Measurements from ENCODE around the gene ARSB. TPM values are rescaled to one million over a fixed set of nuclear protein-coding genes. Genes with fewer than 3 reads are reported as not detected.

ARSB gene
- total RNA-seq, 1 donor from 2014 or later = 19.3 TPM

DNA sequence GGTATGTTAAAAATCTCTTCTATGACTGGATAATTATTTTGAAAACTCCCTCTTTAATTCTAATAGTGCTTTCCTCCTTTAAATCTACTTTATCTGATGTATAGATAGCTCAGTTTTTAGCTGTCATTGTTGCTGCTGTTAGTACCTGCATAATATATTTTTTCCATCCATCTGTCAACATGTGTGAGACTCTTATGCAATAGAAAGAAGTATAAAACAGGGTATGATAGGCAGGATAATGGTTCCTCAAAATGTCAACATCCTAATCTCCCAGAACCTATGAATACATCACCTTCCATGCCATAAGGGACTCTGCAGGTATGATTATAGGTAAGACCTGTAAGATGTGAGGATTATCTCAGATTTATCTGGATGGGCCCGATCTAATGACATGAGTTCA lies 199.7 kb downstream of the ARSB start:
- TF ChIP-seq, protein P1, sequence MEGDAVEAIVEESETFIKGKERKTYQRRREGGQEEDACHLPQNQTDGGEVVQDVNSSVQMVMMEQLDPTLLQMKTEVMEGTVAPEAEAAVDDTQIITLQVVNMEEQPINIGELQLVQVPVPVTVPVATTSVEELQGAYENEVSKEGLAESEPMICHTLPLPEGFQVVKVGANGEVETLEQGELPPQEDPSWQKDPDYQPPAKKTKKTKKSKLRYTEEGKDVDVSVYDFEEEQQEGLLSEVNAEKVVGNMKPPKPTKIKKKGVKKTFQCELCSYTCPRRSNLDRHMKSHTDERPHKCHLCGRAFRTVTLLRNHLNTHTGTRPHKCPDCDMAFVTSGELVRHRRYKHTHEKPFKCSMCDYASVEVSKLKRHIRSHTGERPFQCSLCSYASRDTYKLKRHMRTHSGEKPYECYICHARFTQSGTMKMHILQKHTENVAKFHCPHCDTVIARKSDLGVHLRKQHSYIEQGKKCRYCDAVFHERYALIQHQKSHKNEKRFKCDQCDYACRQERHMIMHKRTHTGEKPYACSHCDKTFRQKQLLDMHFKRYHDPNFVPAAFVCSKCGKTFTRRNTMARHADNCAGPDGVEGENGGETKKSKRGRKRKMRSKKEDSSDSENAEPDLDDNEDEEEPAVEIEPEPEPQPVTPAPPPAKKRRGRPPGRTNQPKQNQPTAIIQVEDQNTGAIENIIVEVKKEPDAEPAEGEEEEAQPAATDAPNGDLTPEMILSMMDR (IDR thresholded peaks at IDR 0.05; ENCODE audit: unreplicated experiment) = no peak
- H3K9me3 Mint-ChIP-seq (ENCODE audit: unreplicated experiment) = no peaks in the 10 kb centered on the region
- peaks cover 8% of the 10 kb centered on the region for H3K36me3 Mint-ChIP-seq (ENCODE audit: low read depth, unreplicated experiment)
- no peak overlapping the region for H3K4me3 Mint-ChIP-seq (ENCODE audit: unreplicated experiment)
- no peak overlapping the region for H3K27ac Mint-ChIP-seq (ENCODE audit: unreplicated experiment)
- DNase-seq (ENCODE audit: low spot score) = no peak
- H3K27me3 Mint-ChIP-seq (ENCODE audit: unreplicated experiment) = peaks cover 1% of the 10 kb centered on the region
- peaks cover 9% of the 10 kb centered on the region for H3K4me1 Mint-ChIP-seq (ENCODE audit: unreplicated experiment)

DNA sequence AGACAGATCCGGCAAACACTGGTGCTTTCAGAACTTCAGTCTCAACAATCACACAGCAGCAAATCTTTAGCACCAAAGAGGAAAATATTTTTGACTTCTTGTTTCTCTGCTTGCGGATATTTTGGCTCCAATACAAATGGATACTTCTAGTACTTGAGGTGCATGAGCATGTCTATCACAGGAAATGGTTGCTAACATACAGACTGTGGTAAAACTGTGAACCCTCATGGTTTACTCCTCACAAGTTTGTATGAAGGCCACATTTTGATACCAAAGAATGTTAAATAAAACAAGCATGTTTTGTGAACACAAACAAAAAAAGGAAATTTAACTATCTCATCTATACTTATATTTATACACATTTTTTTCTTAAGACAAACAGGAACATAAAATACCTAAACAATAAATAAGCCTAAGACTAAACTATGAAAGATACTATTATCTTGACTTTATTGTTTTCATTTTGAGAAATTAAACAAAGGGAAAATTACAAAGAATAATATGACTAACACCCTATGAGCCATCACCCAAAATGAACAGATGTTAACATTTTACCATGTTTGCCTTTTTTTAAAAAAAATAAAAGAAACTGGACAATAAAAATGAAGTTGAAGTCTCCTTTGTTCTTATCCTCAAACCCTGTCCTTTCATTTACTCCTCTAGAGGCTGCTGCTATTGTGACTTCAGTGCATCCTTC lies 201.5 kb downstream of the ARSB start:
- Mint-ChIP-seq H3K27ac (ENCODE audit: unreplicated experiment) (no peak overlapping the region), H3K9me3 (ENCODE audit: unreplicated experiment) (no peaks in the 10 kb centered on the region), H3K4me1 (ENCODE audit: unreplicated experiment) (peaks cover 9% of the 10 kb centered on the region), H3K36me3 (ENCODE audit: low read depth, unreplicated experiment) (peaks cover 15% of the 10 kb centered on the region), H3K27me3 (ENCODE audit: unreplicated experiment) (peaks cover 1% of the 10 kb centered on the region), H3K4me3 (ENCODE audit: unreplicated experiment) (no peak overlapping the region)
- TF ChIP-seq, protein P1 (IDR thresholded peaks at IDR 0.05; ENCODE audit: unreplicated experiment) = no peak
- no peak for DNase-seq (ENCODE audit: low spot score)

DNA sequence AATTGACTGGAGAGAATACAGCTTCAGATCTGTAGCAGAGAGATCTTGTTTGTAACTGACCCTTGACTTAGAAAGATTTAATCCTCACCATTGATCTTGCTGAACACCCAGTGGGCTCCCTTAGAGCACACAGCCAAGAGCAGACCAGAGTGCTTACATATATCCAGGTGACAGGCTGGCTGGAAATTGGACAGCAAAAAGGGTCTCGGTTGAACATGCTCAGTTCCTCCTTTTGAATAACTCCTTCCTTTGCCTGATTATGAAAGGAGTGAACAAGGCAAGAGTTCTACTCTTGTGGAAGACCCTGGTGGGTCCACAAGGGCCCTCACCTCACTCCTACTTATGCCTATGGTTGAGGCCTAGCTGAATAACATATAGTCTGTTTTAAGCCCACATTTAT lies 202.4 kb downstream of the ARSB start:
- peaks cover 15% of the 10 kb centered on the region for H3K36me3 Mint-ChIP-seq (ENCODE audit: low read depth, unreplicated experiment)
- peaks cover 1% of the 10 kb centered on the region for H3K27me3 Mint-ChIP-seq (ENCODE audit: unreplicated experiment)
- H3K9me3 Mint-ChIP-seq (ENCODE audit: unreplicated experiment) = no peaks in the 10 kb centered on the region
- TF ChIP-seq, protein P1 (IDR thresholded peaks at IDR 0.05; ENCODE audit: unreplicated experiment) = no peak
- H3K4me3 Mint-ChIP-seq (ENCODE audit: unreplicated experiment) = no peak overlapping the region
- no peak overlapping the region for H3K27ac Mint-ChIP-seq (ENCODE audit: unreplicated experiment)
- peaks cover 4% of the 10 kb centered on the region for H3K4me1 Mint-ChIP-seq (ENCODE audit: unreplicated experiment)
- DNase-seq (ENCODE audit: low spot score) = no peak

DNA sequence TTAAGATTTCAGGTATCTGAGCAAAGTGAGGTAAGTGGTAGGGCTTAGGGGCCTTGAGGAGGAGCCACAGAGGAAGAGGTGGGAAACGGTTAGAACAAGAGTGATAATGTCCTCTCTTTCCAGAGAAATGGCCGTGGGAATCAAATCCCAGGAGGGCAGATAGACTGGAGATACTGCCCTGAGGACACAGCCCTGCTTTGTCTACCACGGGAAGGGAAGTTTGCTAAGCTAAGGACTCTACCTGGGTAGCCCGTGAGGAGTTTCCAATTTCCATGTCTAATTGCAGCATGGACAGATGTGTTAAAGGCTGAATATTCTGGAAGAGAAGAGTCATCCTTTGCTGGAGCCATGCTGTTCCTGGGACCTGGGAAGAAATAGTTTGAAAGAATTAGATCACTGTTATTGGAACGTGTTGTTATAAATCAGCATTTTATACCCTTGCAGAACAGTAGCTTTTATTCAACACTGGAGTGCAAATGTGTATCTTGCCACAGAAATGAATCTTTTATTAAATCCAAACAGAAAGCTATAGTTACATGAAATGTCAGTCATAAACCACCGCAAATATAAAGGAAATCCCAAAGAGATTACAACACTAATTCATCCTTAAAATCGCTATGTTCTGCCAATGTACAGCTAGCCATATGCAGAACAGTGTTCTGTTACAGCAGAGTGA lies 203.4 kb downstream of the ARSB start:
- Mint-ChIP-seq H3K4me1 (ENCODE audit: unreplicated experiment) (no peaks in the 10 kb centered on the region), H3K4me3 (ENCODE audit: unreplicated experiment) (no peak overlapping the region), H3K27ac (ENCODE audit: unreplicated experiment) (no peak overlapping the region), H3K27me3 (ENCODE audit: unreplicated experiment) (peaks cover 1% of the 10 kb centered on the region), H3K36me3 (ENCODE audit: low read depth, unreplicated experiment) (peaks cover 15% of the 10 kb centered on the region), H3K9me3 (ENCODE audit: unreplicated experiment) (no peaks in the 10 kb centered on the region)
- DNase-seq (ENCODE audit: low spot score) = no peak
- TF ChIP-seq, protein P1 (IDR thresholded peaks at IDR 0.05; ENCODE audit: unreplicated experiment) = no peak
